SK-N-SH treated with all-trans-retinoic acid at 6 μM for 48 hours (cell line): ENCODE results near the gene NFIX.

ENCODE experiments used
- ARNTL ChIP-seq: fragments of 450-650 bp; formaldehyde crosslinking; IDR thresholded peaks from 2 replicates; pipeline ENCODE4 v1.5.0; 2020; ENCODE audit warnings: low read depth, mild to moderate bottlenecking, moderate library complexity, borderline replicate concordance
- ISL1 ChIP-seq: fragments of 250-450 bp; sonication (Bioruptor Pico); IDR thresholded peaks from 2 replicates; pipeline ENCODE4 v2.1.2; 2022; ENCODE audit warnings: mild to moderate bottlenecking, moderate library complexity
- SNAI2 ChIP-seq: fragments of 250-450 bp; sonication (Bioruptor Pico); IDR thresholded peaks from 2 replicates; pipeline ENCODE4 v1.5.0; 2020; ENCODE audit warnings: mild to moderate bottlenecking, moderate library complexity
- TCF4 ChIP-seq: fragments of 250-450 bp; sonication (Bioruptor Pico); IDR thresholded peaks from 2 replicates; pipeline ENCODE4 v1.8.0; 2021; ENCODE audit warnings: mild to moderate bottlenecking, moderate library complexity, borderline replicate concordance
- ZFP3 ChIP-seq: fragments of 250-450 bp; sonication (Bioruptor Pico); IDR thresholded peaks from 2 replicates; pipeline ENCODE4 v1.5.0; 2020; ENCODE audit warnings: mild to moderate bottlenecking, moderate library complexity
- ZFP30 ChIP-seq: fragments of 450-650 bp; formaldehyde crosslinking; IDR thresholded peaks from 2 replicates; pipeline ENCODE4 v1.5.0; 2022; ENCODE audit warnings: mild to moderate bottlenecking, moderate library complexity
- ZNF565 ChIP-seq: fragments of 450-650 bp; formaldehyde crosslinking; conservative IDR thresholded peaks from 2 replicates; pipeline ENCODE4 v1.5.0; 2020; ENCODE audit warnings: low read depth, mild to moderate bottlenecking, moderate library complexity
- ZNF70 ChIP-seq: fragments of 450-650 bp; formaldehyde crosslinking; IDR thresholded peaks from 2 replicates; pipeline ENCODE4 v1.5.0; 2020; ENCODE audit warnings: mild to moderate bottlenecking, moderate library complexity
- TF ChIP-seq, protein P1 (sequence below): fragments of 250-450 bp; sonication (Bioruptor Pico); IDR thresholded peaks from 2 replicates; pipeline ENCODE4 v1.8.0; 2021; ENCODE audit warnings: low read depth, mild to moderate bottlenecking, moderate library complexity, borderline replicate concordance
- TF ChIP-seq, protein P2 (sequence below): fragments of 250-450 bp; sonication (Bioruptor Pico); IDR thresholded peaks from 2 replicates; pipeline ENCODE4 v1.5.0; 2020; ENCODE audit warnings: mild to moderate bottlenecking, moderate library complexity
- TF ChIP-seq, protein P3 (sequence below): fragments of 250-450 bp; sonication (Bioruptor Pico); IDR thresholded peaks from 2 replicates; pipeline ENCODE4 v1.8.0; 2020; ENCODE audit warnings: mild to moderate bottlenecking, moderate library complexity, borderline replicate concordance
- TF ChIP-seq, protein P4 (sequence below): fragments of 250-450 bp; sonication (Bioruptor Pico); IDR thresholded peaks from 2 replicates; pipeline ENCODE4 v1.5.1; 2020; ENCODE audit warnings: low read depth, mild to moderate bottlenecking, moderate library complexity

DNA sequence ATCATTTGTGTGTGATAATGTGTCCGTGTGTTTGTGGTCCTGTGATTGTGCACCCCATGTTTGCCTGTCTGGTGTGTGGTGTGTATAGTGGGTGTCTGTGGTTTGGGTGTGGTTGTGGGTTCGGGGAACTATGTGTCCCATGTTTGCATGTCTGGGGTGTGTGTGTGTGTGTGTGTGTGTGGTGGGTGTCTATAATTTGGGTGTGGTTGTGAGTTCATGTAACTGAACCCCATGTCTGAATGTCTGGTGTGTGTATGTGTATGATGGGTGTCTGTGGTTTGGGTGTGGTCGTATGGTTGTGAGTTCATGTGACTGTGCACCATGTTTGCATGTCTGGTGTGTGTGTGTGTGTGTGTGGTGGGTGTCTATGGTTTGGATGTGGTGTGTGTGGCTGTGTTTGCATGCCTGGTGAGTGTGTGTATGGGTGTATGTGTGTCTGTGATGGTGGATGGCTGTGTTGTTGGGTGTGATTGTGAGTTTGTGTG lies 11.1 kb upstream of the NFIX start:
- TF ChIP-seq ZFP3 (CRISPR knock-in tag): no peak
- TF ChIP-seq ZNF70 (CRISPR knock-in tag): no peak
- no peak for TF ChIP-seq ISL1 (CRISPR knock-in tag)
- TF ChIP-seq, protein P1, sequence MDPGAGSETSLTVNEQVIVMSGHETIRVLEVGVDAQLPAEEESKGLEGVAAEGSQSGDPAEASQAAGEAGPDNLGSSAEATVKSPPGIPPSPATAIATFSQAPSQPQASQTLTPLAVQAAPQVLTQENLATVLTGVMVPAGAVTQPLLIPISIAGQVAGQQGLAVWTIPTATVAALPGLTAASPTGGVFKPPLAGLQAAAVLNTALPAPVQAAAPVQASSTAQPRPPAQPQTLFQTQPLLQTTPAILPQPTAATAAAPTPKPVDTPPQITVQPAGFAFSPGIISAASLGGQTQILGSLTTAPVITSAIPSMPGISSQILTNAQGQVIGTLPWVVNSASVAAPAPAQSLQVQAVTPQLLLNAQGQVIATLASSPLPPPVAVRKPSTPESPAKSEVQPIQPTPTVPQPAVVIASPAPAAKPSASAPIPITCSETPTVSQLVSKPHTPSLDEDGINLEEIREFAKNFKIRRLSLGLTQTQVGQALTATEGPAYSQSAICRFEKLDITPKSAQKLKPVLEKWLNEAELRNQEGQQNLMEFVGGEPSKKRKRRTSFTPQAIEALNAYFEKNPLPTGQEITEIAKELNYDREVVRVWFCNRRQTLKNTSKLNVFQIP: no peak
- no peak for TF ChIP-seq ARNTL (CRISPR knock-in tag)
- no peak for TF ChIP-seq ZFP30 (CRISPR knock-in tag)
- TF ChIP-seq, protein P2, sequence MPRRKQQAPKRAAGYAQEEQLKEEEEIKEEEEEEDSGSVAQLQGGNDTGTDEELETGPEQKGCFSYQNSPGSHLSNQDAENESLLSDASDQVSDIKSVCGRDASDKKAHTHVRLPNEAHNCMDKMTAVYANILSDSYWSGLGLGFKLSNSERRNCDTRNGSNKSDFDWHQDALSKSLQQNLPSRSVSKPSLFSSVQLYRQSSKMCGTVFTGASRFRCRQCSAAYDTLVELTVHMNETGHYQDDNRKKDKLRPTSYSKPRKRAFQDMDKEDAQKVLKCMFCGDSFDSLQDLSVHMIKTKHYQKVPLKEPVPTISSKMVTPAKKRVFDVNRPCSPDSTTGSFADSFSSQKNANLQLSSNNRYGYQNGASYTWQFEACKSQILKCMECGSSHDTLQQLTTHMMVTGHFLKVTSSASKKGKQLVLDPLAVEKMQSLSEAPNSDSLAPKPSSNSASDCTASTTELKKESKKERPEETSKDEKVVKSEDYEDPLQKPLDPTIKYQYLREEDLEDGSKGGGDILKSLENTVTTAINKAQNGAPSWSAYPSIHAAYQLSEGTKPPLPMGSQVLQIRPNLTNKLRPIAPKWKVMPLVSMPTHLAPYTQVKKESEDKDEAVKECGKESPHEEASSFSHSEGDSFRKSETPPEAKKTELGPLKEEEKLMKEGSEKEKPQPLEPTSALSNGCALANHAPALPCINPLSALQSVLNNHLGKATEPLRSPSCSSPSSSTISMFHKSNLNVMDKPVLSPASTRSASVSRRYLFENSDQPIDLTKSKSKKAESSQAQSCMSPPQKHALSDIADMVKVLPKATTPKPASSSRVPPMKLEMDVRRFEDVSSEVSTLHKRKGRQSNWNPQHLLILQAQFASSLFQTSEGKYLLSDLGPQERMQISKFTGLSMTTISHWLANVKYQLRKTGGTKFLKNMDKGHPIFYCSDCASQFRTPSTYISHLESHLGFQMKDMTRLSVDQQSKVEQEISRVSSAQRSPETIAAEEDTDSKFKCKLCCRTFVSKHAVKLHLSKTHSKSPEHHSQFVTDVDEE (CRISPR knock-in tag): no peak
- TF ChIP-seq, protein P3, sequence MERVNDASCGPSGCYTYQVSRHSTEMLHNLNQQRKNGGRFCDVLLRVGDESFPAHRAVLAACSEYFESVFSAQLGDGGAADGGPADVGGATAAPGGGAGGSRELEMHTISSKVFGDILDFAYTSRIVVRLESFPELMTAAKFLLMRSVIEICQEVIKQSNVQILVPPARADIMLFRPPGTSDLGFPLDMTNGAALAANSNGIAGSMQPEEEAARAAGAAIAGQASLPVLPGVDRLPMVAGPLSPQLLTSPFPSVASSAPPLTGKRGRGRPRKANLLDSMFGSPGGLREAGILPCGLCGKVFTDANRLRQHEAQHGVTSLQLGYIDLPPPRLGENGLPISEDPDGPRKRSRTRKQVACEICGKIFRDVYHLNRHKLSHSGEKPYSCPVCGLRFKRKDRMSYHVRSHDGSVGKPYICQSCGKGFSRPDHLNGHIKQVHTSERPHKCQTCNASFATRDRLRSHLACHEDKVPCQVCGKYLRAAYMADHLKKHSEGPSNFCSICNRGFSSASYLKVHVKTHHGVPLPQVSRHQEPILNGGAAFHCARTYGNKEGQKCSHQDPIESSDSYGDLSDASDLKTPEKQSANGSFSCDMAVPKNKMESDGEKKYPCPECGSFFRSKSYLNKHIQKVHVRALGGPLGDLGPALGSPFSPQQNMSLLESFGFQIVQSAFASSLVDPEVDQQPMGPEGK (CRISPR knock-in tag): no peak
- TF ChIP-seq TCF4 (CRISPR knock-in tag): no peak
- no peak for TF ChIP-seq ZNF565
- TF ChIP-seq, protein P4, sequence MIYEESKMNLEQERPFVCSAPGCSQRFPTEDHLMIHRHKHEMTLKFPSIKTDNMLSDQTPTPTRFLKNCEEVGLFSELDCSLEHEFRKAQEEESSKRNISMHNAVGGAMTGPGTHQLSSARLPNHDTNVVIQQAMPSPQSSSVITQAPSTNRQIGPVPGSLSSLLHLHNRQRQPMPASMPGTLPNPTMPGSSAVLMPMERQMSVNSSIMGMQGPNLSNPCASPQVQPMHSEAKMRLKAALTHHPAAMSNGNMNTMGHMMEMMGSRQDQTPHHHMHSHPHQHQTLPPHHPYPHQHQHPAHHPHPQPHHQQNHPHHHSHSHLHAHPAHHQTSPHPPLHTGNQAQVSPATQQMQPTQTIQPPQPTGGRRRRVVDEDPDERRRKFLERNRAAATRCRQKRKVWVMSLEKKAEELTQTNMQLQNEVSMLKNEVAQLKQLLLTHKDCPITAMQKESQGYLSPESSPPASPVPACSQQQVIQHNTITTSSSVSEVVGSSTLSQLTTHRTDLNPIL (CRISPR knock-in tag): no peak
- TF ChIP-seq SNAI2 (CRISPR knock-in tag): no peak
